GM15510 (cell line): Measurements from ENCODE around the gene WDR86.

ENCODE experiments used
- POLR2A ChIP-seq: IDR thresholded peaks from 3 replicates; pipeline ENCODE4 v1.6.1; 2011; ENCODE audit warnings: borderline replicate concordance; ENCODE audit not compliant: insufficient read length; ENCODE audit errors: extremely low read depth

Gene WDR86

GRCh38 chr7:151406051-151406875 lies 3.6 kb downstream of the WDR86 start:
- no peak for TF ChIP-seq POLR2A

DNA sequence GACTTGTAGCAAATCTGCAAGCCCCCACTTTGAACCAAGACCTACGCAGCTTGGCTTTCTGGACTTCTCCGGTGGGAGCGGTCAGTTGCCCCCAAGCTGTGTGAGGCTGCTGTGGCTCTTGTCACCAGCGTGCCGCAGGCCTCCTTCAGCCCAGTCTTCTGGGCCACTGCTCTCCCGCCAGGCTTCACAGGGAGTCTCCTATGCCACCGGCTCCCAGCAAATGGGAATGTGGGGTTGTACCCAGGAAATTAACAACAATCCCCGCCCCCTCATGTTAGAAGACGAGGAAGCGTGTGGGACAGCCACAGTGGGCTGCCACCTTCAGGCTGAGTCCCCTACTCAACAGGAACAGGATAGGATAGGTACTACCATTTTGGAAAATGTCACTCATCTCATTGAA lies 4.2 kb downstream of the WDR86 start:
- TF ChIP-seq POLR2A, result no peak

DNA sequence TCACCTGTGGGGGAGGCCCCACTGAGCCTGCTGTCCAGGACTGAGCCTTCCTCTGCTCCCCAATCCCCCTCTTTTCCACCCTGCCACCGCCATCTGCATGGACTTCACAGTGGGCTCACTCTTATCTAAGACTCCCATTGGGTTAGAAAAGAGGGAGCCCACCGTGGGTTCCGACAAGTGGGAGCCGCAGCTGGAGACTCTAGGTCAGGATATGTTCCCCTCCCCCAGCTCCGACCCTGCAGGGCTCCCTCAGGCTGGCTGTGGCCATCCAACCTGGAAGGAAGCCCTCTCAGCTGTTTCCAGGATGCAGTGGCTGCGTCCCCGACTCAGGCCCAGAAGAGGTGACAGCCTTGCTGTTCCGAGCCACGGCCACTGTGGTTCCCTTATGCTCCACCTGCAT lies 4.8 kb downstream of the WDR86 start:
- no peak for TF ChIP-seq POLR2A

GRCh38 chr7:151404216-151405011 lies 5.4 kb downstream of the WDR86 start:
- no peak for TF ChIP-seq POLR2A

- no peak for TF ChIP-seq POLR2A
Measured at GRCh38 chr7:151403764-151404163, 6.1 kb downstream of the WDR86 start.

GRCh38 chr7:151402029-151402835 lies 7.6 kb downstream of the WDR86 start:
- no peak for TF ChIP-seq POLR2A

DNA sequence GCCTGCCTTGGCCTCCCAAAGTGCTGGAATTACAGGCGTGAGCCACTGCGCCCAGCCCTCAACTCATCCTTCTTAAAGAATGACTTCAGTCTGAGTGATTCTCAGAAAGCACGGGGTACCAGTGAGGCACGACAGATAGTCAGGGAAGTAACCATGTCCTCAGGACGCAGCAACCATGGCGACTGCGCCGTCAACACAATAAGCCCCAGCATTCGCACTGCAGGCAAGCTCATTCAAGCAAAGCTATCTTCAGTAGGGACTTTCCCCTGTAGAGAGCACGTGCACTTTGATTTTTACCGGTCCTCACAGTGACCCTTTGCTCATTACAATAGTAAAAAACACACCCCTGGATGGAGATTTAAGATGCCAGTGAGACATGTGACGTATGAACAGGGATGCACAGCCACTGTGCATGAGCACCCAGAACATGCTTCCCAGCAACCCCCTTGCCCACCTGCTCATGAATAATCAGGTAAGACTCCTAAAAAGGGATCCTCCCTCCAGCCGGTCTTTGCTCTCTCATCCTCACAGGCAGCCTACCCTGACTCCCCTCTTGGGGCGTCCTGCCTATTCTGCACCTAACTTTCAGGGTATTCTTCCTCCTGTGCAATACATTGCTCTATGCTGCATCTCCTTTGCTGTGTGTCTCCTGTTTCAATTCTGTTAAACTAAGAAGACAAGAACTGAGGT lies 9.1 kb downstream of the WDR86 start:
- no peak for TF ChIP-seq POLR2A

DNA sequence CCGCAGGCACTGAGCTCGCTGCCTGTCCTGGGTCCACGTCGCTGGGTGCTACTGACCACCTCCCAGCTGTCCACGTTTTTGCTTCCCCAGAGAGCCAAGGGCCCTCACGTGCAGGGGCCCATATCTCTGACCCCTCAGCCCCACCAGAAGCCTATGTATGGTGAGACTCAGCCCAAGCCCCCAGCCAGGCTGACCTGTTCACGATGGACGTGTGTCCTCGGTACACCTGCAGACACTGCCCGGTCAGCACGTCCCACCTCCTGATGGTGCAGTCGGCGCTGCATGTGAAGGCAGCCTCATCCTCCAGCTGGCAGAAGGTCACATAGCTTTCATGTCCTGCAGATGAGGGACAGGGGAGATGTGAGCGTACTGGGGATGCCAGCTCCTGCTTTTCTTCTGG lies 9.9 kb downstream of the WDR86 start:
- no peak for TF ChIP-seq POLR2A

DNA sequence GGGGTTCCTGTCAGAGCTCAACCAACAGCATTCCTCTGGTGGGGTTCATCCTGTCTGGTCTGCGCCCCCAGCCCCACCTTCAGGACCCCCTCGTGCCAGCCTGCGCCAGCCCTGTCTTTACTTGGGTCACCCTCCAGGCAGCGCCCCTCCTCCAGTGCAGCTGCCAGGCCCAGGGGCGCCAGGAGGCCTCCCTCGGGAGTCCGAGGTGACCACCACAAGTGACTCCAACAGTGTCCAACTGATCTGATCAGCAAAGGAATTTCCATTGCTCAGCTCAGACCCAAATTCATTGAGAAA lies 10.6 kb downstream of the WDR86 start:
- no peak for TF ChIP-seq POLR2A

- TF ChIP-seq POLR2A, result no peak
Measured at GRCh38 chr7:151398446-151399304, 11.2 kb downstream of the WDR86 start.

DNA sequence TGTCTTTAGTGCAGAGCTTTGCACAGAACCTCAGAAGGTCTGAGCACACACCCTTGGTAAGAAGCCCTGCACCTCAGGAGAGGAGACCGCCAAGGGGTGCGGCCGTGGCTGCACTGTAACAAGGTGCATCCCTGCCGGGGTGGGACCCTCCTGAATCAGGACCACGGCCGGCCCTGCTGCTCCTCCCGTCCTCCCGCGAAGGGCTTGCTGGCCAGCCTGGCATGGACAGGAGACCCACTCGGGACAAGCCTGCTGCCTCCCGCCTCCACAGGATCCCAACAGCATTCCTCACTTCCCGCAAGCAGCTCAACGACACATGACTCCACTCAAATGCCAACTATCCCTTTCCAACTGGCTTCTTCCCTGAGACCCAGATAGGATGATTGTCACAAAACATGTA lies 12.8 kb downstream of the WDR86 start:
- TF ChIP-seq POLR2A, result no peak

DNA sequence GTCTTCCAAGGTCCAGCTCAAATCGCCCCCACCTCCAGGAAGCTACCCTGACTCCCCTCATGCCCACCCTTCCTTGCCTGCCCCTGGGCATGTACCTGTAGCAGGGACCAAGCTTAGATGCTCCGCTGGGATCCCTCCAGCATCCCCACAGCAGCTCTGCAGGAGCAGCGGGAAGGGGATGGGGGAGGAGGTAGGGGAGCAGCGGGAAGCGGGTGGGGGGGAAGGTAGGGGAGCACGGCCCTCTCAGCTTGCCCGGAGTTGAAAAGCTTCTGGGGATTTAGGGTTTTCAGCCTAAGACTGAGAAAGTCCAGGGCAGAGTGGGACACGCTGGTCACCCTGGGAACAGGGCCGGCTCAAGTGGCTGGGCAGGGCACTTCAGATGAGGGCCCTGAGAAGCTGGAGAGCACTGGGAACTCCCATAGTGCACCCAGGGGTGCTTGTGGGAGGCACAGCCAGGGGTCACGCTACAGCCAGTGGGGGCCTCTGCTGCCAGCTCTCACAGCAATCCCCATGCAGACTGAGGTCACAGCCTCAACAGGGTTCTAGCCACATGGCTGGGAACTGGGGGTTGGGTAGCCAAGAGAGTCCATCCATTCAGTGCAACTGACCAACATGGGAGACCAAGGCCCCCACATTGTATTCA lies 13.4 kb downstream of the WDR86 start:
- no peak for TF ChIP-seq POLR2A

- no peak for TF ChIP-seq POLR2A
Measured at GRCh38 chr7:151395036-151395367, 14.8 kb downstream of the WDR86 start.
